DLD1 (cell line): ENCODE results near the gene KCNAB1.

ENCODE experiments used
- in situ Hi-C: cut with HindIII; loops from 2 replicates; pipeline ENCODE4 v1.10.0; 2017; ENCODE audit warnings: low sequenced_read_pairs

The KCNAB1 gene

GRCh38 chr3:156396851-156397250 is 276.5 kb downstream of the KCNAB1 start:
- in situ Hi-C loops, result no loop called here

GRCh38 chr3:156397534-156397933 is 277.2 kb downstream of the KCNAB1 start:
- in situ Hi-C loops, result no loop called here

GRCh38 chr3:156400062-156400461 is 279.7 kb downstream of the KCNAB1 start:
- in situ Hi-C loops, result no loop called here

GRCh38 chr3:156400735-156401134 is 280.4 kb downstream of the KCNAB1 start:
- in situ Hi-C loops, result no loop called here

- in situ Hi-C loops, result no loop called here
Measured at GRCh38 chr3:156404217-156404616, 283.8 kb downstream of the KCNAB1 start.

- in situ Hi-C loops, result no loop called here
Measured at GRCh38 chr3:156406393-156406792, 286.0 kb downstream of the KCNAB1 start.

GRCh38 chr3:156407617-156408225 is 287.3 kb downstream of the KCNAB1 start:
- in situ Hi-C loops, result no loop called here

- in situ Hi-C loops, result no loop called here
Measured at GRCh38 chr3:156409694-156410093, 289.3 kb downstream of the KCNAB1 start.

GRCh38 chr3:156412600-156412999 is 292.2 kb downstream of the KCNAB1 start:
- in situ Hi-C loops, result no loop called here

GRCh38 chr3:156413293-156413892 is 293.0 kb downstream of the KCNAB1 start:
- in situ Hi-C loops, result no loop called here

- in situ Hi-C loops, result no loop called here
Measured at GRCh38 chr3:156416846-156417558, 296.6 kb downstream of the KCNAB1 start.

- in situ Hi-C loops, result no loop called here
Measured at GRCh38 chr3:156417559-156418132, 297.3 kb downstream of the KCNAB1 start.

GRCh38 chr3:156418428-156418827 is 298.1 kb downstream of the KCNAB1 start:
- in situ Hi-C loops, result no loop called here

- in situ Hi-C loops, result no loop called here
Measured at GRCh38 chr3:156421534-156421933, 301.2 kb downstream of the KCNAB1 start.

- in situ Hi-C loops, result no loop called here
Measured at GRCh38 chr3:156424758-156425157, 304.4 kb downstream of the KCNAB1 start.

GRCh38 chr3:156425651-156426050 is 305.3 kb downstream of the KCNAB1 start:
- in situ Hi-C loops, result no loop called here

GRCh38 chr3:156429125-156429524 is 308.7 kb downstream of the KCNAB1 start:
- in situ Hi-C loops, result no loop called here

GRCh38 chr3:156431334-156432124 is 311.2 kb downstream of the KCNAB1 start:
- in situ Hi-C loops, result no loop called here

GRCh38 chr3:156432563-156432962 is 312.2 kb downstream of the KCNAB1 start:
- in situ Hi-C loops, result no loop called here

- in situ Hi-C loops, result no loop called here
Measured at GRCh38 chr3:156433138-156433537, 312.8 kb downstream of the KCNAB1 start.

- in situ Hi-C loops, result no loop called here
Measured at GRCh38 chr3:156433910-156434309, 313.5 kb downstream of the KCNAB1 start.
